Right lobe of liver (tissue), 4 donors: ENCODE measurements around the gene CDC42BPB.

Experiments used
- CTCF ChIP-seq, 4 donors: fragments of 200-600 bp in 3 of 4; fragments of 450-650 bp in 1 of 4; IDR thresholded peaks; one replicate each; pipeline versions ENCODE4 v1.5.1 to v1.8.0; 2016 to 2022; ENCODE audit warnings: antibody characterized with exemption in 4 of 4, mild to moderate bottlenecking in 2 of 4
- POLR2A ChIP-seq: fragments of 450-650 bp; IDR thresholded peaks from one replicate; pipeline ENCODE4 v1.6.1; 2017; ENCODE audit warnings: antibody characterized with exemption, mild to moderate bottlenecking
- donor health status: DM: no; HTN: no; CAD: no.
- donor health status: DM: no; HTN: no; CAD: no.
- donor health status: DM: no; HTN: yes; CAD: no.

GRCh38 chr14:102930753-102931579 is 126.4 kb downstream of the CDC42BPB start:
- TF ChIP-seq CTCF (IDR thresholded peaks at IDR 0.05) (no peak), POLR2A (no peak)
